HG03575 (cell line): ENCODE measurements around the gene PCLO.

ENCODE experiments used
- ATAC-seq: cut with Tn5 transposase; IDR thresholded peaks from one replicate; pipeline ENCODE4 v1.9.1; 2021; ENCODE audit not compliant: unreplicated experiment, insufficient number of reproducible peaks, low FRiP score; ENCODE audit errors: extremely low read depth

Gene PCLO

GRCh38 chr7:82762880-82763279 is 399.8 kb downstream of the PCLO start:
- no peak for ATAC-seq

- no peak for ATAC-seq
Observed at GRCh38 chr7:82760831-82761230, 401.9 kb downstream of the PCLO start.

GRCh38 chr7:82760074-82760473 is 402.6 kb downstream of the PCLO start:
- no peak for ATAC-seq

GRCh38 chr7:82755705-82756551 is 406.8 kb downstream of the PCLO start:
- ATAC-seq, result no peak

- ATAC-seq, result no peak
Observed at GRCh38 chr7:82750007-82750406, 412.7 kb downstream of the PCLO start.

GRCh38 chr7:82745820-82746219 is 416.9 kb downstream of the PCLO start:
- ATAC-seq, result no peak

- no peak for ATAC-seq
Observed at GRCh38 chr7:82745117-82745516, 417.6 kb downstream of the PCLO start.

GRCh38 chr7:82742163-82742562 is 420.5 kb downstream of the PCLO start:
- ATAC-seq, result no peak

- no peak for ATAC-seq
Observed at GRCh38 chr7:82741493-82741892, 421.2 kb downstream of the PCLO start.

- no peak for ATAC-seq
Observed at GRCh38 chr7:82740246-82740848, 422.3 kb downstream of the PCLO start.

- no peak for ATAC-seq
Observed at GRCh38 chr7:82736633-82737032, 426.1 kb downstream of the PCLO start.

- ATAC-seq, result no peak
Observed at GRCh38 chr7:82732677-82733076, 430.0 kb downstream of the PCLO start.

GRCh38 chr7:82729172-82730030 is 433.3 kb downstream of the PCLO start:
- ATAC-seq, result no peak

- ATAC-seq, result no peak
Observed at GRCh38 chr7:82726038-82726800, 436.5 kb downstream of the PCLO start.

GRCh38 chr7:82723411-82723810 is 439.3 kb downstream of the PCLO start:
- no peak for ATAC-seq

- no peak for ATAC-seq
Observed at GRCh38 chr7:82722946-82723345, 439.7 kb downstream of the PCLO start.

- ATAC-seq, result no peak
Observed at GRCh38 chr7:82715344-82715743, 447.3 kb downstream of the PCLO start.

- ATAC-seq, result no peak
Observed at GRCh38 chr7:82714883-82715282, 447.8 kb downstream of the PCLO start.

- ATAC-seq, result no peak
Observed at GRCh38 chr7:82713506-82713905, 449.2 kb downstream of the PCLO start.
